ENCODE measurements around the gene TRABD2B. TPM values are rescaled to one million over a fixed set of nuclear protein-coding genes. Genes with fewer than 3 reads are reported as not detected.

TRABD2B gene
- total RNA-seq, 1 donor = under 0.01 TPM

GRCh38 chr1:47937586-47938254, 59.5 kb downstream of the TRABD2B start:
- peaks cover 7% of the 10 kb centered on the region for H3K4me1 ChIP-seq (ENCODE audit: insufficient read depth, low read length)
- no peak overlapping the region for H3K27ac ChIP-seq (ENCODE audit: low read depth, low read length)
- H2AFZ ChIP-seq (ENCODE audit: low read length) = no peak overlapping the region
- H3K9me3 ChIP-seq (ENCODE audit: low read depth, low read length) = no peaks in the 10 kb centered on the region
- TF ChIP-seq, protein P1, sequence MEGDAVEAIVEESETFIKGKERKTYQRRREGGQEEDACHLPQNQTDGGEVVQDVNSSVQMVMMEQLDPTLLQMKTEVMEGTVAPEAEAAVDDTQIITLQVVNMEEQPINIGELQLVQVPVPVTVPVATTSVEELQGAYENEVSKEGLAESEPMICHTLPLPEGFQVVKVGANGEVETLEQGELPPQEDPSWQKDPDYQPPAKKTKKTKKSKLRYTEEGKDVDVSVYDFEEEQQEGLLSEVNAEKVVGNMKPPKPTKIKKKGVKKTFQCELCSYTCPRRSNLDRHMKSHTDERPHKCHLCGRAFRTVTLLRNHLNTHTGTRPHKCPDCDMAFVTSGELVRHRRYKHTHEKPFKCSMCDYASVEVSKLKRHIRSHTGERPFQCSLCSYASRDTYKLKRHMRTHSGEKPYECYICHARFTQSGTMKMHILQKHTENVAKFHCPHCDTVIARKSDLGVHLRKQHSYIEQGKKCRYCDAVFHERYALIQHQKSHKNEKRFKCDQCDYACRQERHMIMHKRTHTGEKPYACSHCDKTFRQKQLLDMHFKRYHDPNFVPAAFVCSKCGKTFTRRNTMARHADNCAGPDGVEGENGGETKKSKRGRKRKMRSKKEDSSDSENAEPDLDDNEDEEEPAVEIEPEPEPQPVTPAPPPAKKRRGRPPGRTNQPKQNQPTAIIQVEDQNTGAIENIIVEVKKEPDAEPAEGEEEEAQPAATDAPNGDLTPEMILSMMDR (IDR thresholded peaks at IDR 0.05; ENCODE audit: extremely low read depth, low read depth, low read length) = no peak
- no peak overlapping the region for H3K4me2 ChIP-seq (ENCODE audit: insufficient read depth, low read length)
- no peaks in the 10 kb centered on the region for H3K36me3 ChIP-seq (ENCODE audit: insufficient read depth, low read length)
- no peaks in the 10 kb centered on the region for H4K20me1 ChIP-seq (ENCODE audit: insufficient read depth, low read length)
- H3K4me3 ChIP-seq (ENCODE audit: insufficient read depth, low read length) = no peak overlapping the region
- peak; percentile 65 for DNase-seq (ENCODE audit: insufficient read length, low spot score, missing footprints)
- H3K79me2 ChIP-seq (ENCODE audit: insufficient read depth, low read length) = no peaks in the 10 kb centered on the region
- no peaks in the 10 kb centered on the region for H3K27me3 ChIP-seq (ENCODE audit: insufficient read depth, low read length)

- H2AFZ ChIP-seq (ENCODE audit: low read length) = no peak overlapping the region
- H3K4me2 ChIP-seq (ENCODE audit: insufficient read depth, low read length) = no peak overlapping the region
- no peak for DNase-seq (ENCODE audit: insufficient read length, low spot score, missing footprints)
- H3K4me3 ChIP-seq (ENCODE audit: insufficient read depth, low read length) = no peak overlapping the region
- H3K27me3 ChIP-seq (ENCODE audit: insufficient read depth, low read length) = no peaks in the 10 kb centered on the region
- H3K9me3 ChIP-seq (ENCODE audit: low read depth, low read length) = no peaks in the 10 kb centered on the region
- peaks cover 7% of the 10 kb centered on the region for H3K4me1 ChIP-seq (ENCODE audit: insufficient read depth, low read length)
- no peaks in the 10 kb centered on the region for H3K36me3 ChIP-seq (ENCODE audit: insufficient read depth, low read length)
- H3K79me2 ChIP-seq (ENCODE audit: insufficient read depth, low read length) = no peaks in the 10 kb centered on the region
- H4K20me1 ChIP-seq (ENCODE audit: insufficient read depth, low read length) = no peaks in the 10 kb centered on the region
- TF ChIP-seq, protein P1 (IDR thresholded peaks at IDR 0.05; ENCODE audit: extremely low read depth, low read depth, low read length) = no peak
- H3K27ac ChIP-seq (ENCODE audit: low read depth, low read length) = no peak overlapping the region
Observed at GRCh38 chr1:47936916-47937551, 60.2 kb downstream of the TRABD2B start.

DNA sequence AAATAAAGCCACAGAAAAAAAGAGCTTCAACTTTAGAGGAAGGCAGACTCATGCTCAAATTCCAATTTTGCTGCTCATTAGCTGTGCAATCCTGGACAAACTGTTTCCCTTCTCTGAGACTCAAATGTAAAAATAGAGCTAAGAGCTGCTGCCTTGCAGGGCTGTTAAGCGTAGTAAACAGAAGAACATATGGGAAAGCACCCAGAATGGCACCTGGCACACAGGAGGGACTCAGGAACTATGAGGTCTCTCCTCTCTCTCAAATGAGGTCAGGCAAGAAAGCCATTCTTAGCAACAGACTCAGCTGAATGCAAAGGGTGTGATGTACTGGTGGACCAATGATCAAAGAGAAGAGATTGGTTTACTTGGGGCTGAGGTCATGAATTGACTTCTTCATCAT, 61.3 kb downstream of the TRABD2B start:
- TF ChIP-seq, protein P1 (IDR thresholded peaks at IDR 0.05; ENCODE audit: extremely low read depth, low read depth, low read length) = no peak
- Histone ChIP-seq H3K36me3 (ENCODE audit: insufficient read depth, low read length) (no peaks in the 10 kb centered on the region), H3K4me2 (ENCODE audit: insufficient read depth, low read length) (no peak overlapping the region), H3K4me1 (ENCODE audit: insufficient read depth, low read length) (peaks cover 6% of the 10 kb centered on the region), H2AFZ (ENCODE audit: low read length) (no peak overlapping the region), H3K79me2 (ENCODE audit: insufficient read depth, low read length) (no peaks in the 10 kb centered on the region), H3K27ac (ENCODE audit: low read depth, low read length) (no peak overlapping the region), H4K20me1 (ENCODE audit: insufficient read depth, low read length) (no peaks in the 10 kb centered on the region), H3K27me3 (ENCODE audit: insufficient read depth, low read length) (no peaks in the 10 kb centered on the region), H3K9me3 (ENCODE audit: low read depth, low read length) (no peaks in the 10 kb centered on the region), H3K4me3 (ENCODE audit: insufficient read depth, low read length) (no peak overlapping the region)
- DNase-seq (ENCODE audit: insufficient read length, low spot score, missing footprints) = no peak

DNA sequence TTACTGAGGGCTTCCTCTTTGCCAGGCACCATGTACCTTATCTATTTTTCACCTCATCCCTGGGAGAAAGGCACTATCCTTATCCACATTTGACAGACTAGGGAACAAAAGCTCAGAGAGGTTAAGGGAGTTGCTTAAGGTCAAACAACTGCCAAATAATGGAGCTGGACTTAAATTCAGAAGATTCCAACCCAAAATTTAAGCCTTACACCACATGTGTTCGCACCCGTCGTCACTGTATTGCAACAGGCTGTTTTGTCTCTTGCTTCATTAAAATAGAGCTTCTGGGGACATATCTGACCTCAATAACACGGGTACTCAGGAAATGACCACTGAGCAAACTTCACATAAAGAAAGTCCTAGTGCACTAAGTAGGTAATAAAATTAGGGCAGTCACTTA, 62.0 kb downstream of the TRABD2B start:
- TF ChIP-seq, protein P1 (IDR thresholded peaks at IDR 0.05; ENCODE audit: extremely low read depth, low read depth, low read length) = no peak
- no peak overlapping the region for H3K27ac ChIP-seq (ENCODE audit: low read depth, low read length)
- no peaks in the 10 kb centered on the region for H3K27me3 ChIP-seq (ENCODE audit: insufficient read depth, low read length)
- no peaks in the 10 kb centered on the region for H3K36me3 ChIP-seq (ENCODE audit: insufficient read depth, low read length)
- peak; percentile 18 for DNase-seq (ENCODE audit: insufficient read length, low spot score, missing footprints)
- H3K4me2 ChIP-seq (ENCODE audit: insufficient read depth, low read length) = no peak overlapping the region
- no peaks in the 10 kb centered on the region for H3K4me1 ChIP-seq (ENCODE audit: insufficient read depth, low read length)
- no peaks in the 10 kb centered on the region for H3K79me2 ChIP-seq (ENCODE audit: insufficient read depth, low read length)
- no peak overlapping the region for H3K4me3 ChIP-seq (ENCODE audit: insufficient read depth, low read length)
- no peak overlapping the region for H2AFZ ChIP-seq (ENCODE audit: low read length)
- H4K20me1 ChIP-seq (ENCODE audit: insufficient read depth, low read length) = no peaks in the 10 kb centered on the region
- no peaks in the 10 kb centered on the region for H3K9me3 ChIP-seq (ENCODE audit: low read depth, low read length)

Measured in osteoblast (primary cell).